OCI-LY3 (cell line): ENCODE results near the gene ABCC5.
"Not testable (repeated sequence)": the region's sequence is repeated elsewhere in the genome, so short reads cannot be mapped to it uniquely, and the experiment has no call there.

Experiments
- H2AFZ ChIP-seq: fragments of 200-600, 300-600 bp; shearing (Covaris generic); 2 replicates; pipeline ENCODE4 v1.6.0; 2014; ENCODE audit warnings: antibody characterized with exemption, low read depth, low read length
- H3K27ac ChIP-seq: fragments of 200-600, 300-600 bp; sonication (generic); 2 replicates; pipeline ENCODE4 v1.5.1; 2014; ENCODE audit warnings: mild to moderate bottlenecking, low read length, moderate library complexity, mixed read lengths
- H3K27me3 ChIP-seq: fragments of 200-600, 300-600 bp; sonication (generic); 2 replicates; pipeline ENCODE4 v1.6.1; 2014; ENCODE audit warnings: low read depth, low read length, mixed read lengths
- H3K36me3 ChIP-seq: fragments of 200-600, 300-600 bp; sonication (generic); replicated peaks from 2 replicates; pipeline ENCODE3; 2014; ENCODE audit warnings: low read depth, low read length, mixed read lengths
- H3K4me1 ChIP-seq: fragments of 300-600, 200-600 bp; sonication (generic); 2 replicates; pipeline ENCODE4 v1.6.1; 2014; ENCODE audit warnings: low read length, mixed read lengths
- H3K4me2 ChIP-seq: fragments of 200-600, 300-600 bp; sonication (generic); 2 replicates; pipeline ENCODE4 v1.6.1; 2014; ENCODE audit warnings: low read length, mixed read lengths
- H3K4me3 ChIP-seq: fragments of 300-600, 200-600 bp; sonication (generic); 2 replicates; pipeline ENCODE4 v1.5.1; 2014; ENCODE audit warnings: antibody characterized with exemption, mild to moderate bottlenecking, low read length, moderate library complexity
- H3K79me2 ChIP-seq: fragments of 300-600, 200-600 bp; shearing (Covaris generic); 2 replicates; pipeline ENCODE4 v1.6.1; 2014; ENCODE audit warnings: mild to moderate bottlenecking, low read length, mixed read lengths
- H3K9ac ChIP-seq: fragments of 300-600, 200-600 bp; shearing (Covaris generic); 2 replicates; pipeline ENCODE4 v1.6.0; 2014; ENCODE audit warnings: mild to moderate bottlenecking, low read length, moderate library complexity
- H3K9me3 ChIP-seq: fragments of 200-600, 300-600 bp; shearing (Covaris generic); 2 replicates; pipeline ENCODE4 v1.6.1; 2014; ENCODE audit warnings: low read length, mixed read lengths; ENCODE audit not compliant: insufficient read depth
- H4K20me1 ChIP-seq: fragments of 200-600, 300-600 bp; sonication (generic); 2 replicates; pipeline ENCODE4 v1.6.1; 2016; ENCODE audit warnings: low read length, mixed read lengths; ENCODE audit not compliant: insufficient read depth
- CTCF ChIP-seq: fragments of 200-600, 300-600 bp; sonication (generic); IDR thresholded peaks from 2 replicates; pipeline ENCODE4 v1.5.1; 2014; ENCODE audit warnings: antibody characterized with exemption, low read length, low read depth
- EZH2phosphoT487 ChIP-seq: fragments of 200-600 bp; shearing (Covaris generic); IDR thresholded peaks from 2 replicates; pipeline ENCODE4 v1.6.1; 2018; ENCODE audit warnings: antibody characterized with exemption, mixed run types, low read depth

ABCC5 gene

GRCh38 chr3:184042617-184043016 lies 24.9 kb upstream of the ABCC5 start:
- H3K4me3 ChIP-seq, result no peak overlapping the region
- H2AFZ ChIP-seq, result no peak overlapping the region
- no peak overlapping the region for H3K27ac ChIP-seq
- H4K20me1 ChIP-seq, result no peaks in the 10 kb centered on the region
- no peaks in the 10 kb centered on the region for H3K9me3 ChIP-seq
- H3K9ac ChIP-seq, result no peak overlapping the region
- no peaks in the 10 kb centered on the region for H3K79me2 ChIP-seq
- H3K27me3 ChIP-seq, result 0 out of 2 replicates have a peak, but pooled peaks cover 3% of the 10 kb centered on the region
- H3K4me2 ChIP-seq, result no peak overlapping the region
- no peaks in the 10 kb centered on the region for H3K36me3 ChIP-seq
- no peaks in the 10 kb centered on the region for H3K4me1 ChIP-seq
- TF ChIP-seq CTCF (no peak), EZH2phosphoT487 (no peak)

GRCh38 chr3:184040010-184040409 lies 22.3 kb upstream of the ABCC5 start:
- no peak overlapping the region for H3K4me2 ChIP-seq
- no peaks in the 10 kb centered on the region for H3K9me3 ChIP-seq
- 0 out of 2 replicates have a peak, but pooled peaks cover 3% of the 10 kb centered on the region for H3K27me3 ChIP-seq
- H2AFZ ChIP-seq, result no peak overlapping the region
- TF ChIP-seq CTCF, result no peak
- no peak for TF ChIP-seq EZH2phosphoT487
- no peaks in the 10 kb centered on the region for H3K79me2 ChIP-seq
- H3K27ac ChIP-seq, result no peak overlapping the region
- H4K20me1 ChIP-seq, result no peaks in the 10 kb centered on the region
- H3K4me3 ChIP-seq, result no peak overlapping the region
- no peak overlapping the region for H3K9ac ChIP-seq
- H3K4me1 ChIP-seq, result no peaks in the 10 kb centered on the region
- H3K36me3 ChIP-seq, result no peaks in the 10 kb centered on the region

GRCh38 chr3:184039414-184039813 lies 21.7 kb upstream of the ABCC5 start:
- Histone ChIP-seq H2AFZ (no peak overlapping the region), H3K4me3 (no peak overlapping the region), H3K4me2 (no peak overlapping the region), H3K27me3 (0 out of 2 replicates have a peak, but pooled peaks cover 3% of the 10 kb centered on the region), H3K9me3 (no peaks in the 10 kb centered on the region), H4K20me1 (no peaks in the 10 kb centered on the region), H3K79me2 (no peaks in the 10 kb centered on the region), H3K9ac (no peak overlapping the region), H3K36me3 (no peaks in the 10 kb centered on the region), H3K4me1 (no peaks in the 10 kb centered on the region), H3K27ac (no peak overlapping the region)
- TF ChIP-seq EZH2phosphoT487, result no peak
- TF ChIP-seq CTCF, result no peak

- H3K9me3 ChIP-seq, H3K4me1 ChIP-seq, H3K9ac ChIP-seq, H3K79me2 ChIP-seq, H3K4me3 ChIP-seq, H2AFZ ChIP-seq, H4K20me1 ChIP-seq, H3K27ac ChIP-seq, H3K4me2 ChIP-seq, H3K36me3 ChIP-seq: not testable (repeated sequence)
- H3K27me3 ChIP-seq, result peaks cover 12% of the 10 kb centered on the region; the same call in 1 of the 2 replicates
Observed at GRCh38 chr3:184038307-184038706, 20.6 kb upstream of the ABCC5 start.

GRCh38 chr3:184037816-184038215 lies 20.1 kb upstream of the ABCC5 start:
- no peaks in the 10 kb centered on the region for H3K79me2 ChIP-seq
- no peak overlapping the region for H3K27ac ChIP-seq
- TF ChIP-seq CTCF, result no peak
- TF ChIP-seq EZH2phosphoT487, result no peak
- no peak overlapping the region for H3K4me2 ChIP-seq
- H3K4me3 ChIP-seq, result no peak overlapping the region
- peaks cover 12% of the 10 kb centered on the region; the same call in 1 of the 2 replicates for H3K27me3 ChIP-seq
- no peaks in the 10 kb centered on the region for H3K36me3 ChIP-seq
- no peaks in the 10 kb centered on the region for H3K9me3 ChIP-seq
- H3K4me1 ChIP-seq, result no peaks in the 10 kb centered on the region
- H4K20me1 ChIP-seq, result no peaks in the 10 kb centered on the region
- H2AFZ ChIP-seq, result no peak overlapping the region
- no peak overlapping the region for H3K9ac ChIP-seq
